ENCODE data around the gene ST7L. TPM values are rescaled to one million over a fixed set of nuclear protein-coding genes. Genes with fewer than 3 reads are reported as not detected.
A peak's percentile ranks its signal among the peaks of the same experiment; 100 is the strongest.

ST7L gene
- total and polyA plus RNA-seq, 9 of the 15 experiments (the other 6 are each of a cell fraction or from before 2014, with no cell fraction given), result 9.0 to 32.5 (median 26.6) TPM

DNA sequence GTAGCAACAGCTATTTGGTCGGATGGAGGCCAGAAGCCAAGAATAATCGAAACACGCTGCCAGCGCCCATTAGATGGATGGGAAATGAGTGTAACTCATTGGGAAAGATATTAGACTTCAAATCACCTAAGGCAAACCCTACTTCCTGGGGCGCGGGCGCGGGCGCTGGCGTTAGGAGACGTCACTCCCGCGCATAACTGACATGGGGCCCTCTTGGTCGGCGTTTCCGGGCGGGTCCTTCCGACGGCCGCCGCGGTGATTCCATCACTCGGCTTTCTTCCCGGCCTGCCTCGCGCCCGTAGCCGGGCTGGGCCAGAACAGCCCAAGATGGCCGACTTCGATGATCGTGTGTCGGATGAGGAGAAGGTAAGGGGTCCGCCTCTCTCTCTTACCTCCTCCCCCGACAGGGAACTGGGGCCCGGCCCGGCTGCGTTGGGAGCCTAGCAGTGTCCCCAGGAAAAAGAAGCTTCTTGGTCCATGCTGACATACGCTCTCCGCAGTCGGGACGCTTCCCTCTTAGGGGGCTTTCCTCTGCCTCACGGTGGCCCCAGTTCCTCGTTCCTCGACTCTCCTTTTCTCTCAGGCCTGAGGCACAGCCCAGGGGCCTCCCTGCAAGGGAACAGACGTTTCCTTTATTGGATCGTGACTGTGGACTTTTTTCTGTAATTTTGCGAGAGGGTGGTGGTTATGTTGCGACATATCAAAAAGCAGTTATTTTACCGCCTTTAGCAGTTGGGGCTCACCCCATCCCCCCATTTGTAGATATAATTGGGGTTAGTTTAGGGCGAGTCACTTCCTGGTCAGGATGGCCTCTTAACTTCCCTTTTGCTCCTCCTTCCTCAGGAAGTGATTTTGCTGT is 806 bp upstream of the ST7L start, which contains the start of gene CAPZA1 (continued):
- TF ChIP-seq POLR2H (tag; IDR thresholded peaks at IDR 0.05; ENCODE audit: low read depth) (peak; percentile 95), SOX6 (IDR thresholded peaks at IDR 0.05) (peak; percentile 53), HSF4 (CRISPR knock-in tag; IDR thresholded peaks at IDR 0.05; ENCODE audit: borderline replicate concordance) (no peak), GTF2F1 (IDR thresholded peaks at IDR 0.05; ENCODE audit: low read depth, low read length) (peak; percentile 70; the same call in 1 of the 2 replicates), C11orf30 (IDR thresholded peaks at IDR 0.05; ENCODE audit: low read depth) (peak; percentile 86), DNMT1 (IDR thresholded peaks at IDR 0.05) (peak; percentile 44; the same call in 1 of the 2 replicates), L3MBTL2 (IDR thresholded peaks at IDR 0.05) (peak; percentile 95), NFIC (IDR thresholded peaks at IDR 0.05) (peak; percentile 55), CCAR2 (IDR thresholded peaks at IDR 0.05; ENCODE audit: low read depth, low read length) (no peak), RBM25 (IDR thresholded peaks at IDR 0.05; ENCODE audit: low read depth, low read length, severe bottlenecking) (no peak), KLF1 (tag; IDR thresholded peaks at IDR 0.05) (peak; percentile 53), ETV6 (IDR thresholded peaks at IDR 0.05; ENCODE audit: borderline replicate concordance in 1 of 2, low read depth in 2 of 2, low read length in 1 of 2) (peak; percentile 91 to 99), ETV6 (CRISPR knock-in tag; IDR thresholded peaks at IDR 0.05; ENCODE audit: borderline replicate concordance) (no peak), FOXP1 (CRISPR knock-in tag; IDR thresholded peaks at IDR 0.05) (peak; percentile 69; the same call in 1 of the 2 replicates), HMGN3 (IDR thresholded peaks at IDR 0.05; ENCODE audit: borderline replicate concordance, extremely low read depth, insufficient read length, low read depth, low read length) (peak; percentile 97), ZNF165 (CRISPR knock-in tag; IDR thresholded peaks at IDR 0.05; ENCODE audit: borderline replicate concordance) (peak; percentile 9; the same call in 1 of the 2 replicates), FOXJ3 (CRISPR knock-in tag; IDR thresholded peaks at IDR 0.05) (no peak)
- TF ChIP-seq, protein P1, sequence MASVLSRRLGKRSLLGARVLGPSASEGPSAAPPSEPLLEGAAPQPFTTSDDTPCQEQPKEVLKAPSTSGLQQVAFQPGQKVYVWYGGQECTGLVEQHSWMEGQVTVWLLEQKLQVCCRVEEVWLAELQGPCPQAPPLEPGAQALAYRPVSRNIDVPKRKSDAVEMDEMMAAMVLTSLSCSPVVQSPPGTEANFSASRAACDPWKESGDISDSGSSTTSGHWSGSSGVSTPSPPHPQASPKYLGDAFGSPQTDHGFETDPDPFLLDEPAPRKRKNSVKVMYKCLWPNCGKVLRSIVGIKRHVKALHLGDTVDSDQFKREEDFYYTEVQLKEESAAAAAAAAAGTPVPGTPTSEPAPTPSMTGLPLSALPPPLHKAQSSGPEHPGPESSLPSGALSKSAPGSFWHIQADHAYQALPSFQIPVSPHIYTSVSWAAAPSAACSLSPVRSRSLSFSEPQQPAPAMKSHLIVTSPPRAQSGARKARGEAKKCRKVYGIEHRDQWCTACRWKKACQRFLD (CRISPR knock-in tag; IDR thresholded peaks at IDR 0.05), result peak; percentile 58; the same call in 1 of the 2 replicates
- TF ChIP-seq, protein P2, sequence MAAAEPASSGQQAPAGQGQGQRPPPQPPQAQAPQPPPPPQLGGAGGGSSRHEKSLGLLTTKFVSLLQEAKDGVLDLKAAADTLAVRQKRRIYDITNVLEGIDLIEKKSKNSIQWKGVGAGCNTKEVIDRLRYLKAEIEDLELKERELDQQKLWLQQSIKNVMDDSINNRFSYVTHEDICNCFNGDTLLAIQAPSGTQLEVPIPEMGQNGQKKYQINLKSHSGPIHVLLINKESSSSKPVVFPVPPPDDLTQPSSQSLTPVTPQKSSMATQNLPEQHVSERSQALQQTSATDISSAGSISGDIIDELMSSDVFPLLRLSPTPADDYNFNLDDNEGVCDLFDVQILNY (CRISPR knock-in tag; IDR thresholded peaks at IDR 0.05), result peak; percentile 67; the same call in 1 of the 2 replicates
- TF ChIP-seq, protein P3, sequence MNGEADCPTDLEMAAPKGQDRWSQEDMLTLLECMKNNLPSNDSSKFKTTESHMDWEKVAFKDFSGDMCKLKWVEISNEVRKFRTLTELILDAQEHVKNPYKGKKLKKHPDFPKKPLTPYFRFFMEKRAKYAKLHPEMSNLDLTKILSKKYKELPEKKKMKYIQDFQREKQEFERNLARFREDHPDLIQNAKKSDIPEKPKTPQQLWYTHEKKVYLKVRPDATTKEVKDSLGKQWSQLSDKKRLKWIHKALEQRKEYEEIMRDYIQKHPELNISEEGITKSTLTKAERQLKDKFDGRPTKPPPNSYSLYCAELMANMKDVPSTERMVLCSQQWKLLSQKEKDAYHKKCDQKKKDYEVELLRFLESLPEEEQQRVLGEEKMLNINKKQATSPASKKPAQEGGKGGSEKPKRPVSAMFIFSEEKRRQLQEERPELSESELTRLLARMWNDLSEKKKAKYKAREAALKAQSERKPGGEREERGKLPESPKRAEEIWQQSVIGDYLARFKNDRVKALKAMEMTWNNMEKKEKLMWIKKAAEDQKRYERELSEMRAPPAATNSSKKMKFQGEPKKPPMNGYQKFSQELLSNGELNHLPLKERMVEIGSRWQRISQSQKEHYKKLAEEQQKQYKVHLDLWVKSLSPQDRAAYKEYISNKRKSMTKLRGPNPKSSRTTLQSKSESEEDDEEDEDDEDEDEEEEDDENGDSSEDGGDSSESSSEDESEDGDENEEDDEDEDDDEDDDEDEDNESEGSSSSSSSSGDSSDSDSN (IDR thresholded peaks at IDR 0.05; ENCODE audit: borderline replicate concordance in 1 of 2, low read depth in 2 of 2, low read length in 2 of 2), result peak in 1 of 2 experiments; percentile 90; a peak in 2 of 4 replicates
- TF ChIP-seq, protein P4, sequence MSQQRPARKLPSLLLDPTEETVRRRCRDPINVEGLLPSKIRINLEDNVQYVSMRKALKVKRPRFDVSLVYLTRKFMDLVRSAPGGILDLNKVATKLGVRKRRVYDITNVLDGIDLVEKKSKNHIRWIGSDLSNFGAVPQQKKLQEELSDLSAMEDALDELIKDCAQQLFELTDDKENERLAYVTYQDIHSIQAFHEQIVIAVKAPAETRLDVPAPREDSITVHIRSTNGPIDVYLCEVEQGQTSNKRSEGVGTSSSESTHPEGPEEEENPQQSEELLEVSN (IDR thresholded peaks at IDR 0.05; ENCODE audit: borderline replicate concordance in 1 of 2, extremely low read depth in 1 of 2, insufficient read depth in 1 of 2, insufficient read length in 1 of 2, low read depth in 1 of 2, low read length in 1 of 2, poor library complexity in 1 of 2, severe bottlenecking in 1 of 2), result peak; percentile 88 to 92

Measured in K562 (cell line).